ENCODE data around the gene EEIG1.

GRCh38 chr9:127961613-127962155 lies 19.1 kb downstream of the EEIG1 start:
- TF ChIP-seq CTCF (conservative IDR thresholded peaks at IDR 0.05; ENCODE audit: low read depth in 2 of 2) (no peak), EZH2 (IDR thresholded peaks at IDR 0.05; ENCODE audit: low read depth, unreplicated experiment) (no peak), EZH2phosphoT487 (IDR thresholded peaks at IDR 0.05; ENCODE audit: unreplicated experiment) (no peak)
